SK-N-SH treated with all-trans-retinoic acid at 6 μM for 48 hours (cell line): Measurements from ENCODE around the gene NKTR.

ENCODE experiments used
- ATAC-seq: fragments of 200-7000 bp; cut with Tn5 transposase; 3 replicates; pipeline ENCODE4 v1.9.1; 2020; ENCODE audit warnings: mild to moderate bottlenecking, moderate library complexity
- ARNTL ChIP-seq: fragments of 450-650 bp; formaldehyde crosslinking; IDR thresholded peaks from 2 replicates; pipeline ENCODE4 v1.5.0; 2020; ENCODE audit warnings: low read depth, mild to moderate bottlenecking, moderate library complexity, borderline replicate concordance
- BACH2 ChIP-seq: fragments of 250-450 bp; sonication (Bioruptor Pico); IDR thresholded peaks from 2 replicates; pipeline ENCODE4 v1.9.0; 2021; ENCODE audit warnings: mild to moderate bottlenecking, borderline replicate concordance
- CSDC2 ChIP-seq: fragments of 250-450 bp; sonication (Bioruptor Pico); IDR thresholded peaks from 2 replicates; pipeline ENCODE4 v1.5.0; 2020; ENCODE audit warnings: mild to moderate bottlenecking, moderate library complexity
- ESRRG ChIP-seq: fragments of 250-450 bp; sonication (Bioruptor Pico); IDR thresholded peaks from 2 replicates; pipeline ENCODE4 v1.6.1; 2021; ENCODE audit warnings: mild to moderate bottlenecking
- GLIS3 ChIP-seq: fragments of 250-450 bp; sonication (Bioruptor Pico); IDR thresholded peaks from 2 replicates; pipeline ENCODE4 v1.5.0; 2020; ENCODE audit warnings: mild to moderate bottlenecking, moderate library complexity
- OSR1 ChIP-seq: fragments of 250-450 bp; sonication (Bioruptor Pico); IDR thresholded peaks from 2 replicates; pipeline ENCODE4 v1.8.0; 2022; ENCODE audit warnings: moderate library complexity, mild to moderate bottlenecking, inconsistent platforms
- PPARA ChIP-seq: fragments of 250-450 bp; sonication (Bioruptor Pico); IDR thresholded peaks from 2 replicates; pipeline ENCODE4 v1.5.0; 2020; ENCODE audit warnings: mild to moderate bottlenecking, borderline replicate concordance
- RARB ChIP-seq: fragments of 250-450 bp; sonication (Bioruptor Pico); IDR thresholded peaks from 2 replicates; pipeline ENCODE4 v1.8.0; 2021; ENCODE audit warnings: mild to moderate bottlenecking, moderate library complexity
- SNAI2 ChIP-seq: fragments of 250-450 bp; sonication (Bioruptor Pico); IDR thresholded peaks from 2 replicates; pipeline ENCODE4 v1.5.0; 2020; ENCODE audit warnings: mild to moderate bottlenecking, moderate library complexity
- TCF4 ChIP-seq: fragments of 250-450 bp; sonication (Bioruptor Pico); IDR thresholded peaks from 2 replicates; pipeline ENCODE4 v1.8.0; 2021; ENCODE audit warnings: mild to moderate bottlenecking, moderate library complexity, borderline replicate concordance
- TOX ChIP-seq: fragments of 250-450 bp; sonication (Bioruptor Pico); IDR thresholded peaks from 2 replicates; pipeline ENCODE4 v1.8.0; 2021; ENCODE audit warnings: mild to moderate bottlenecking, moderate library complexity, borderline replicate concordance
- ZC3H10 ChIP-seq: fragments of 250-450 bp; sonication (Bioruptor Pico); IDR thresholded peaks from 2 replicates; pipeline ENCODE4 v1.5.1; 2021; ENCODE audit warnings: mild to moderate bottlenecking, moderate library complexity
- ZFP3 ChIP-seq: fragments of 250-450 bp; sonication (Bioruptor Pico); IDR thresholded peaks from 2 replicates; pipeline ENCODE4 v1.5.0; 2020; ENCODE audit warnings: mild to moderate bottlenecking, moderate library complexity
- ZFP30 ChIP-seq: fragments of 450-650 bp; formaldehyde crosslinking; IDR thresholded peaks from 2 replicates; pipeline ENCODE4 v1.5.0; 2022; ENCODE audit warnings: mild to moderate bottlenecking, moderate library complexity
- ZNF565 ChIP-seq: fragments of 450-650 bp; formaldehyde crosslinking; conservative IDR thresholded peaks from 2 replicates; pipeline ENCODE4 v1.5.0; 2020; ENCODE audit warnings: low read depth, mild to moderate bottlenecking, moderate library complexity
- ZNF70 ChIP-seq: fragments of 450-650 bp; formaldehyde crosslinking; IDR thresholded peaks from 2 replicates; pipeline ENCODE4 v1.5.0; 2020; ENCODE audit warnings: mild to moderate bottlenecking, moderate library complexity
- ZNF8 ChIP-seq: fragments of 450-650 bp; formaldehyde crosslinking; IDR thresholded peaks from 2 replicates; pipeline ENCODE4 v1.5.0; 2020; ENCODE audit warnings: mild to moderate bottlenecking, moderate library complexity
- TF ChIP-seq, protein P1 (sequence below): fragments of 250-450 bp; sonication (Bioruptor Pico); IDR thresholded peaks from 2 replicates; pipeline ENCODE4 v1.8.0; 2021; ENCODE audit warnings: low read depth, mild to moderate bottlenecking, moderate library complexity, borderline replicate concordance
- TF ChIP-seq, protein P2 (sequence below): fragments of 250-450 bp; sonication (Bioruptor Pico); IDR thresholded peaks from 2 replicates; pipeline ENCODE4 v1.5.1; 2021; ENCODE audit warnings: mild to moderate bottlenecking, moderate library complexity
- TF ChIP-seq, protein P3 (sequence below): fragments of 250-450 bp; sonication (Bioruptor Pico); IDR thresholded peaks from 2 replicates; pipeline ENCODE4 v1.5.1; 2020; ENCODE audit warnings: low read depth, mild to moderate bottlenecking, moderate library complexity
- TF ChIP-seq, protein P4 (sequence below): fragments of 250-450 bp; sonication (Bioruptor Pico); IDR thresholded peaks from 2 replicates; pipeline ENCODE4 v1.5.0; 2020; ENCODE audit warnings: mild to moderate bottlenecking, moderate library complexity

NKTR gene

DNA sequence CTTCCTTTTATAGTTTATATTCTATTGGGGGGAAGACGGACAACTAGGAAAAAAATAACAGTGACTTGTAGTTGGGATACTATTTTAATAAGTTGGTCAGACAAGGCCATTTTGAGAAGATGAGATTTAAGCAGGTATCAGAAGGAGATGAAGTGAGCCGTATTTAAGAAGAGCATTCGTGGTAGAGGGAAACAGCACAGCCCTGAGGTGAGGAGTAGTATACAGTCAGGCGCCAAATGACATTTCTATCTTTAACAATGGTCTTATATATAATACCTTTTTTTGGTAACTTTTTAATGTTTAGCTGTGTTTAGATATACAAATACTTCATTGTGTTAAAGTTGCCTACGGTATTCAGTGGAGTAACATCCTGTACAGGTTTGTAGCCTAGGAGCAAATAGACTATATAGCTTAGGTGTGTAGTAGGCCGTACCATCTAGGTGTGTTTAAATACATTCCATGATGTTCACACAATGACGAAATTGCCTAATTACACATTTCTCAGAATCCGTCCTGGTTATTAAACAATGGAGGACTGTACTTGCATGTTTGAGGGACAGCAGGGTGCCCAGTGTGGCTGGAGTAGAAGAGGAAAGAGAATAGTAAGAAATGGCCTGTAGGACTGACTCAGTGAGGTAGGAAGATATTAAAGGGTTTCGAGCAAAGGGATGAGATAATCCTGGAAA is 1.6 kb downstream of the NKTR start:
- no peak for ATAC-seq
- no peak for TF ChIP-seq RARB (CRISPR knock-in tag)
- no peak for TF ChIP-seq ZFP3 (CRISPR knock-in tag)
- no peak for TF ChIP-seq SNAI2
- TF ChIP-seq, protein P1, sequence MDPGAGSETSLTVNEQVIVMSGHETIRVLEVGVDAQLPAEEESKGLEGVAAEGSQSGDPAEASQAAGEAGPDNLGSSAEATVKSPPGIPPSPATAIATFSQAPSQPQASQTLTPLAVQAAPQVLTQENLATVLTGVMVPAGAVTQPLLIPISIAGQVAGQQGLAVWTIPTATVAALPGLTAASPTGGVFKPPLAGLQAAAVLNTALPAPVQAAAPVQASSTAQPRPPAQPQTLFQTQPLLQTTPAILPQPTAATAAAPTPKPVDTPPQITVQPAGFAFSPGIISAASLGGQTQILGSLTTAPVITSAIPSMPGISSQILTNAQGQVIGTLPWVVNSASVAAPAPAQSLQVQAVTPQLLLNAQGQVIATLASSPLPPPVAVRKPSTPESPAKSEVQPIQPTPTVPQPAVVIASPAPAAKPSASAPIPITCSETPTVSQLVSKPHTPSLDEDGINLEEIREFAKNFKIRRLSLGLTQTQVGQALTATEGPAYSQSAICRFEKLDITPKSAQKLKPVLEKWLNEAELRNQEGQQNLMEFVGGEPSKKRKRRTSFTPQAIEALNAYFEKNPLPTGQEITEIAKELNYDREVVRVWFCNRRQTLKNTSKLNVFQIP (CRISPR knock-in tag), result no peak
- TF ChIP-seq, protein P2, sequence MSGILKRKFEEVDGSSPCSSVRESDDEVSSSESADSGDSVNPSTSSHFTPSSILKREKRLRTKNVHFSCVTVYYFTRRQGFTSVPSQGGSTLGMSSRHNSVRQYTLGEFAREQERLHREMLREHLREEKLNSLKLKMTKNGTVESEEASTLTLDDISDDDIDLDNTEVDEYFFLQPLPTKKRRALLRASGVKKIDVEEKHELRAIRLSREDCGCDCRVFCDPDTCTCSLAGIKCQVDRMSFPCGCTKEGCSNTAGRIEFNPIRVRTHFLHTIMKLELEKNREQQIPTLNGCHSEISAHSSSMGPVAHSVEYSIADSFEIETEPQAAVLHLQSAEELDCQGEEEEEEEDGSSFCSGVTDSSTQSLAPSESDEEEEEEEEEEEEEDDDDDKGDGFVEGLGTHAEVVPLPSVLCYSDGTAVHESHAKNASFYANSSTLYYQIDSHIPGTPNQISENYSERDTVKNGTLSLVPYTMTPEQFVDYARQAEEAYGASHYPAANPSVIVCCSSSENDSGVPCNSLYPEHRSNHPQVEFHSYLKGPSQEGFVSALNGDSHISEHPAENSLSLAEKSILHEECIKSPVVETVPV (CRISPR knock-in tag), result no peak
- TF ChIP-seq ARNTL (CRISPR knock-in tag), result no peak
- TF ChIP-seq OSR1 (CRISPR knock-in tag), result no peak
- no peak for TF ChIP-seq ESRRG (CRISPR knock-in tag)

DNA sequence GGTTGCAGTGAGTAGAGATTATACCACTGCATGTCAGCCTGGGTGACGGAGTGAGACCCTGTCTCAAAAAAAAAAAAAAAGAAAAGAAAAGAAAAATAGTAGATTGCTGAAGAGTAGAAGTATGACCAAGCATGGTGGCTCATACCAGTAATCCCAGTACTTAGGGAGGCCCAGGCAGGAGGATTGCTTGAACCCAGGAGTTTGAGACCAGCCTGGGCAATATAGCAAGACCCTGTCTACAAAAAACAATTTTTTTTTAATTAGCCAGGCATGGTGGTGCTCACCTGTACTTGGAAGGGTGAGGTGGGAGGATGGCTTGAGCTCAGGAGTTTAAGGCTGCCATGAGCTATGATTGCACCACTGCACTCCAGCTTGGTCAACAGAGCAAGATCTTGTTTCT is 2.5 kb downstream of the NKTR start:
- no peak for TF ChIP-seq ARNTL (CRISPR knock-in tag)
- TF ChIP-seq, protein P3, sequence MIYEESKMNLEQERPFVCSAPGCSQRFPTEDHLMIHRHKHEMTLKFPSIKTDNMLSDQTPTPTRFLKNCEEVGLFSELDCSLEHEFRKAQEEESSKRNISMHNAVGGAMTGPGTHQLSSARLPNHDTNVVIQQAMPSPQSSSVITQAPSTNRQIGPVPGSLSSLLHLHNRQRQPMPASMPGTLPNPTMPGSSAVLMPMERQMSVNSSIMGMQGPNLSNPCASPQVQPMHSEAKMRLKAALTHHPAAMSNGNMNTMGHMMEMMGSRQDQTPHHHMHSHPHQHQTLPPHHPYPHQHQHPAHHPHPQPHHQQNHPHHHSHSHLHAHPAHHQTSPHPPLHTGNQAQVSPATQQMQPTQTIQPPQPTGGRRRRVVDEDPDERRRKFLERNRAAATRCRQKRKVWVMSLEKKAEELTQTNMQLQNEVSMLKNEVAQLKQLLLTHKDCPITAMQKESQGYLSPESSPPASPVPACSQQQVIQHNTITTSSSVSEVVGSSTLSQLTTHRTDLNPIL (CRISPR knock-in tag), result no peak
- no peak for TF ChIP-seq ZNF70 (CRISPR knock-in tag)
- TF ChIP-seq ZFP30 (CRISPR knock-in tag), result no peak
- TF ChIP-seq, protein P4, sequence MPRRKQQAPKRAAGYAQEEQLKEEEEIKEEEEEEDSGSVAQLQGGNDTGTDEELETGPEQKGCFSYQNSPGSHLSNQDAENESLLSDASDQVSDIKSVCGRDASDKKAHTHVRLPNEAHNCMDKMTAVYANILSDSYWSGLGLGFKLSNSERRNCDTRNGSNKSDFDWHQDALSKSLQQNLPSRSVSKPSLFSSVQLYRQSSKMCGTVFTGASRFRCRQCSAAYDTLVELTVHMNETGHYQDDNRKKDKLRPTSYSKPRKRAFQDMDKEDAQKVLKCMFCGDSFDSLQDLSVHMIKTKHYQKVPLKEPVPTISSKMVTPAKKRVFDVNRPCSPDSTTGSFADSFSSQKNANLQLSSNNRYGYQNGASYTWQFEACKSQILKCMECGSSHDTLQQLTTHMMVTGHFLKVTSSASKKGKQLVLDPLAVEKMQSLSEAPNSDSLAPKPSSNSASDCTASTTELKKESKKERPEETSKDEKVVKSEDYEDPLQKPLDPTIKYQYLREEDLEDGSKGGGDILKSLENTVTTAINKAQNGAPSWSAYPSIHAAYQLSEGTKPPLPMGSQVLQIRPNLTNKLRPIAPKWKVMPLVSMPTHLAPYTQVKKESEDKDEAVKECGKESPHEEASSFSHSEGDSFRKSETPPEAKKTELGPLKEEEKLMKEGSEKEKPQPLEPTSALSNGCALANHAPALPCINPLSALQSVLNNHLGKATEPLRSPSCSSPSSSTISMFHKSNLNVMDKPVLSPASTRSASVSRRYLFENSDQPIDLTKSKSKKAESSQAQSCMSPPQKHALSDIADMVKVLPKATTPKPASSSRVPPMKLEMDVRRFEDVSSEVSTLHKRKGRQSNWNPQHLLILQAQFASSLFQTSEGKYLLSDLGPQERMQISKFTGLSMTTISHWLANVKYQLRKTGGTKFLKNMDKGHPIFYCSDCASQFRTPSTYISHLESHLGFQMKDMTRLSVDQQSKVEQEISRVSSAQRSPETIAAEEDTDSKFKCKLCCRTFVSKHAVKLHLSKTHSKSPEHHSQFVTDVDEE, result no peak
- no peak for TF ChIP-seq CSDC2 (CRISPR knock-in tag)
- no peak for TF ChIP-seq GLIS3 (CRISPR knock-in tag)
- no peak for TF ChIP-seq ZC3H10 (CRISPR knock-in tag)
- no peak for TF ChIP-seq ZNF8 (CRISPR knock-in tag)
- TF ChIP-seq OSR1 (CRISPR knock-in tag), result no peak
- TF ChIP-seq PPARA, result no peak
- no peak for ATAC-seq

DNA sequence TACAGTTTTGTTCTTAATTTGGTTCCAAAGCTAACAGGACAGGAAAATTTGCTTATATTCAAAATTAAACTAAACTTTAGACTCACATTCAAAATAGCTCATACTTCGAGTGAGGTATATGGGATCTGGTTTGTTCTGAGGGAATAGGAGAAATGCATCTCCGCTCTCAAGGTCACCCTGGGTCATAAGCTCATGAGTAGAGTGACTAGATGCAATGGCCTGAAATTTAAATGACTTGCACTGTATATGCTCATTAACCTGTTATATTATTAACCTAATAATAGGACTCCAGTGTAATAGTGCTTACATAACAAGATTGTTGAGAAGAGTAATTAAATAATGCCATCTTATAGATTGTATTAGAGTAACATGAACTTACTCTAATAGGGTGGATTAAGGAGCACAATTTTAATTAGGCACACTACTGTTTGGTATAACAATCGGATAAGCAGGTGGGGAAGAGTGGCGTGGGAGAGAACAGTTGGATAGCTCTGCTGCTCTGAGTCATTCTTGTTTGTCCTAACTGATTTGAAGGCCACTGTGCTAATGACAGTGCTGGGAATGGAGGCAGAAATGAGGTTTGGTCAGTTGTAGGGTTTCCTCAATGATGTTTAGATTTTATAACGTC is 5.2 kb downstream of the NKTR start:
- TF ChIP-seq PPARA (no peak), RARB (CRISPR knock-in tag) (no peak), ZFP3 (CRISPR knock-in tag) (no peak), ZNF565 (CRISPR knock-in tag) (no peak), ESRRG (CRISPR knock-in tag) (no peak), TCF4 (CRISPR knock-in tag) (no peak), ZC3H10 (CRISPR knock-in tag) (no peak), SNAI2 (no peak), ZNF8 (CRISPR knock-in tag) (no peak), ZFP30 (CRISPR knock-in tag) (no peak), OSR1 (CRISPR knock-in tag) (no peak), BACH2 (CRISPR knock-in tag) (no peak), TOX (CRISPR knock-in tag) (no peak)
- TF ChIP-seq, protein P1 (CRISPR knock-in tag), result no peak
- TF ChIP-seq, protein P3 (CRISPR knock-in tag), result no peak
- TF ChIP-seq, protein P2 (CRISPR knock-in tag), result no peak
- no peak for ATAC-seq
